Ectodermal cell (in vitro differentiated cells): ENCODE data around the gene BICDL1.

Experiments used
- H3K27ac ChIP-seq: 2 replicates; pipeline ENCODE4 v1.7.0; 2013; ENCODE audit warnings: mild to moderate bottlenecking, low read depth, low read length; ENCODE audit not compliant: insufficient read depth, poor library complexity, severe bottlenecking
- H3K27me3 ChIP-seq: 2 replicates; pipeline ENCODE4 v1.7.0; 2013; ENCODE audit warnings: mild to moderate bottlenecking, low read length; ENCODE audit not compliant: insufficient read depth, control insufficient read depth, poor library complexity, severe bottlenecking
- H3K36me3 ChIP-seq: one replicate; pipeline ENCODE4 v1.7.0; 2013; ENCODE audit warnings: low read length; ENCODE audit not compliant: control insufficient read depth, insufficient read depth
- H3K4me1 ChIP-seq: one replicate; pipeline ENCODE4 v1.7.0; 2013; ENCODE audit warnings: low read length; ENCODE audit not compliant: control insufficient read depth, insufficient read depth
- H3K4me3 ChIP-seq: 2 replicates; pipeline ENCODE4 v1.7.0; 2013; ENCODE audit warnings: low read depth, low read length, control low read depth; ENCODE audit not compliant: insufficient read depth
- H3K9me3 ChIP-seq: 2 replicates; pipeline ENCODE4 v1.7.0; 2013; ENCODE audit warnings: mild to moderate bottlenecking, low read length, moderate library complexity; ENCODE audit not compliant: control insufficient read depth
- WGBS, 2 experiments: methylation state at CpG; one replicate each; pipeline ENCODE4 v1.1.7; 2013; ENCODE audit warnings: missing lambda C conversion rate in 2 of 2; 5-methylcytosine and 5-hydroxymethylcytosine counted together

Gene BICDL1

DNA sequence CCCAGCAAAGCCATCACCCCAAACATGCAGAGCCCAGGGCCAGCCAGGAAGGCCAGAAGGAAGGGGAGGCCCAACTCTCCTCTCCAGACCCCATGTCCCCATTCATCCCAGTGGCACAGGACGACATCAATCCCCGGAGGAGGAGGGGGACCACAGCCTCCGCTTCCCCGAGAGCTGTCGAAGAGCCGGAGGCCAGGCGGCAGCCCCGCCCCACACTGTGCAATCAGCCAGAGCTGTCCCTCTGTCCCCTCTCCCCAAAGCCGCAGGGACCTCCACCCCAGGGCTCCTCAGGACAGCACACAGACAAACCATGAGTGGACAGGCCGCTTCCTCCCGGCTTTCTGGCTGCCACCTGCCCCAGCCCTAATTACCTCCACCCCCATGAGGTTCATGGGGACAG is 110.7 kb downstream of the BICDL1 start:
- Histone ChIP-seq H3K36me3 (peaks cover 3% of the 10 kb centered on the region), H3K4me1 (peaks cover 12% of the 10 kb centered on the region), H3K27ac (no peak overlapping the region), H3K4me3 (no peak overlapping the region), H3K27me3 (no peaks in the 10 kb centered on the region), H3K9me3 (no peaks in the 10 kb centered on the region)
- 90 to 91% methylated on average over 11 of the region's 11 CpGs for WGBS, 2 experiments

GRCh38 chr12:120100630-120101029 is 111.6 kb downstream of the BICDL1 start:
- Histone ChIP-seq H3K9me3 (no peaks in the 10 kb centered on the region), H3K4me3 (no peak overlapping the region), H3K4me1 (peaks cover 5% of the 10 kb centered on the region), H3K36me3 (peaks cover 3% of the 10 kb centered on the region), H3K27ac (no peak overlapping the region), H3K27me3 (no peaks in the 10 kb centered on the region)
- WGBS, 2 experiments = 94 to 95% methylated on average over 21 of the region's 21 CpGs

- H3K4me1 ChIP-seq = peaks cover 5% of the 10 kb centered on the region
- H3K27ac ChIP-seq = no peak overlapping the region
- WGBS, 2 experiments = 93% methylated on average over 11 of the region's 11 CpGs
- H3K27me3 ChIP-seq = no peaks in the 10 kb centered on the region
- H3K9me3 ChIP-seq = no peaks in the 10 kb centered on the region
- H3K4me3 ChIP-seq = no peak overlapping the region
- H3K36me3 ChIP-seq = peaks cover 3% of the 10 kb centered on the region
These were observed 112.1 kb downstream of the BICDL1 start for GRCh38 chr12:120101182-120101581.

- H3K36me3 ChIP-seq = peaks cover 3% of the 10 kb centered on the region
- 90 to 92% methylated on average over 13 of the region's 13 CpGs for WGBS, 2 experiments
- peaks cover 5% of the 10 kb centered on the region for H3K4me1 ChIP-seq
- no peak overlapping the region for H3K27ac ChIP-seq
- no peaks in the 10 kb centered on the region for H3K27me3 ChIP-seq
- no peak overlapping the region for H3K4me3 ChIP-seq
- H3K9me3 ChIP-seq = no peaks in the 10 kb centered on the region
These were observed 112.6 kb downstream of the BICDL1 start for GRCh38 chr12:120101617-120102016.

DNA sequence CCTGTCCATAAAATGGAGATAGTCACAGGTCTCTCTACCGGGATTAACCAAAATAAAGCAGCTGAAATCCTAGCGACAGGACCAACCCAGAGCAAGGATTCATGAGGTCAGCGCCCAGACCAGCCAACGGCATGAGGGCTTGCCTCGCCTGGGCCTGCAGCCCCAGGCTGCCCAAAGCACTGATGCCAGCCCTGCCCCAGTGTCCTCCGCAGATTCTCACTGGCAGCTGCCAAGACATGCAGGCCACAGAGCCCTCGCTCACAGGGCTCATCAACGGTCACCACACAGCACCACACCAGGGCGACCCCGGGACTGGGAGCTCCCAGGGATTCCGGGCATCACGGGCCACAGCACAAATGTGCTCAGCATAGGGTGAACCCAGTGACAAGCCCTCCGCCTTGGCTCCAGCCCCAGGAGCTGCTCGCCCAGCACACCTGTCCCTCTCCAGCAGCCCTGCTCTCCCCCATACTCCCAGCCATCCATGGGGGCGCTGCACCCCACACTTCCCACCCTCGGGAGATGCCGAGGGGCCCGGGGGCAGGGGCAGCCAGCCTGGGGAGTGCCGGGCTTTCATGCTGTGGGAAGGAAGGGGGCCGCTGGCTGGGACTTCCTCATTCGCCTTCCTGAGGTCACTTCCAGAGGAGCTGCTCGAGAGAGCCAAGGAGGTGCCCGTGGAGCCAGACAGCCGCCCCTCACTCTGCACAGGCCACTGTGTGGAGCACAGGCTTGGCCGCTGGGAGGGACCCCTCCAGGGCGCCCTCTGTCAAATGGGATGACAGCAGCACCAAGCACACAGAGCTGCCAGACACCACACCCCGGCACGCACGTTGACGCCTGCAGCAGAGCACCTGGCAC is 113.4 kb downstream of the BICDL1 start:
- Histone ChIP-seq H3K4me1 (peaks cover 5% of the 10 kb centered on the region), H3K4me3 (no peak overlapping the region), H3K27me3 (no peaks in the 10 kb centered on the region), H3K9me3 (no peaks in the 10 kb centered on the region), H3K27ac (no peak overlapping the region), H3K36me3 (peaks cover 3% of the 10 kb centered on the region)
- WGBS, 2 experiments = 92 to 94% methylated on average over 30 of the region's 30 CpGs

DNA sequence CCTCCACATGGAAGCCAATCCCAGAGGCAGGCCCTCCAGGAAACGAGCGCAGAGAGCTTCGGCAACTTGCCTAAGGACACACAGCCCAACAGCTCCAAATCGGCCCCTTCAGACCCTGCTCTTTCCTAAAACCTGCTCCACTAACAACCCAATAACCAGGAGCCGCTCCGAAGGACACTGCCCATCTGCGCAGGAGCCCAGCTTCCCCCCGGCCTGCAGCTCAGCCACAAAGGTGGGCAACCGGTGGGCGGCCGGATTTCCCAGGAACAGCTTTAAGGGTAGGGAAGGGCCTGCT is 114.0 kb downstream of the BICDL1 start:
- H3K9me3 ChIP-seq = no peaks in the 10 kb centered on the region
- WGBS, 2 experiments = 89% methylated on average over 11 of the region's 11 CpGs
- no peak overlapping the region for H3K27ac ChIP-seq
- peaks cover 3% of the 10 kb centered on the region for H3K36me3 ChIP-seq
- no peak overlapping the region for H3K4me3 ChIP-seq
- H3K4me1 ChIP-seq = peaks cover 5% of the 10 kb centered on the region
- H3K27me3 ChIP-seq = no peaks in the 10 kb centered on the region

- no peak overlapping the region for H3K4me3 ChIP-seq
- WGBS, 2 experiments = 96% methylated on average over 13 of the region's 13 CpGs
- H3K36me3 ChIP-seq = no peaks in the 10 kb centered on the region
- peaks cover 5% of the 10 kb centered on the region for H3K4me1 ChIP-seq
- H3K27ac ChIP-seq = no peak overlapping the region
- no peaks in the 10 kb centered on the region for H3K9me3 ChIP-seq
- H3K27me3 ChIP-seq = no peaks in the 10 kb centered on the region
These were observed 114.3 kb downstream of the BICDL1 start for GRCh38 chr12:120103371-120103770.

- 91 to 95% methylated on average over 1 of the region's 1 CpG for WGBS, 2 experiments
- no peak overlapping the region for H3K4me3 ChIP-seq
- H3K27ac ChIP-seq = no peak overlapping the region
- no peaks in the 10 kb centered on the region for H3K27me3 ChIP-seq
- H3K9me3 ChIP-seq = no peaks in the 10 kb centered on the region
- H3K4me1 ChIP-seq = peaks cover 5% of the 10 kb centered on the region
- H3K36me3 ChIP-seq = no peaks in the 10 kb centered on the region
These were observed 117.1 kb downstream of the BICDL1 start for GRCh38 chr12:120106151-120106550.

DNA sequence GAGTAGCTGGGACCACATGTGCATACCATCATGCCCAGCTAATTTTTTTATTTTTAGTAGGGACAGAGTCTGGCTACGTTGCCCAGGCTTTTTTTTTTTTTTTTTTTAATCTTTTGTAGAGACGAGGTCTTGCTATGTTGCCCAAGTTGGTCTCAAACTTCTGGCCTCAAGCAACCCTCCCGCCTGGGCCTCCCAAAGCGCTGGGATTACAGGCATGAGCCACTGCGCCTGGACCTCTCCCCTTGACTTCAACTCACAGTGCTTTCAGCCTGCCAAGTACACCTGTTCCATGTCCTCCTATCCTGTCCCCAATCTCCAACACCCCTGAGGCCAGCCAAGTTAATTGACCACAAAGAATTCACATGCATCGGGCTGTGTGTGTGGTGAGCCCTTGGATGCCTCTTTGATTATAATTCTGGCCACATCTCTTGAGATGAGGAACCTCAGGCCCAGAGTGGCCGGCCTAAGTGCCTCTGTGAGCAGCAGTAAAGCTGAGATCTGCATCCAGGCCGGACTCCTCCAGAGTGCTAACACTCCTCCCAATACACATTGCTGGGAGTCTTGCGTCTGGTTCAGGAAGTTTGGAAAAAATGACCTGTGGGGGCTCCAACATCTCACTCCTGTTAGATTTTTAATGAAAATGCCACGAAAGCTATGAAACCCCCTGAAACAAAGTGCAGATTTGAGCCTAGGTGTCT is 120.7 kb downstream of the BICDL1 start:
- 91 to 94% methylated on average over 10 of the region's 10 CpGs for WGBS, 2 experiments
- Histone ChIP-seq H3K27ac (no peak overlapping the region), H3K36me3 (no peaks in the 10 kb centered on the region), H3K9me3 (no peaks in the 10 kb centered on the region), H3K4me1 (no peaks in the 10 kb centered on the region), H3K4me3 (no peak overlapping the region), H3K27me3 (no peaks in the 10 kb centered on the region)

- 78% methylated on average over 26 of the region's 26 CpGs for WGBS, 2 experiments
- Histone ChIP-seq H3K27me3 (no peaks in the 10 kb centered on the region), H3K4me3 (no peak overlapping the region), H3K36me3 (no peaks in the 10 kb centered on the region), H3K4me1 (no peaks in the 10 kb centered on the region), H3K27ac (no peak overlapping the region), H3K9me3 (no peaks in the 10 kb centered on the region)
These were observed 121.8 kb downstream of the BICDL1 start for GRCh38 chr12:120110550-120111501.
